HT-29 (cell line): Measurements from ENCODE around the gene SPEM1. TPM values are rescaled to one million over a fixed set of nuclear protein-coding genes. Genes with fewer than 3 reads are reported as not detected.
"Not testable (repeated sequence)": the region's sequence is repeated elsewhere in the genome, so short reads cannot be mapped to it uniquely, and the experiment has no call there.

Experiments used
- DNase-seq: peaks from one replicate; pipeline ENCODE4 v3.0.0-alpha.2; 2015; ENCODE audit warnings: low spot score
- total RNA-seq: library from RNA; depleted of rRNA; stranded (reverse); fragments of >200 nt; shearing (Covaris generic); gene quantifications from 2 replicates; pipeline ENCODE4 v1.2.3, GENCODE V29; 2014; rRNA removed

The SPEM1 gene
- total RNA-seq, 1 experiment from 2014 or later: not detected

GRCh38 chr17:7468804-7469389 is 48.8 kb downstream of the SPEM1 start:
- no peak for DNase-seq

- DNase-seq: not testable (repeated sequence)
Observed at GRCh38 chr17:7469843-7470242, 49.7 kb downstream of the SPEM1 start.

- DNase-seq: not testable (repeated sequence)
Observed at GRCh38 chr17:7470457-7470973, 50.4 kb downstream of the SPEM1 start.

Other genes starting within 250 kb of the SPEM1 start
- 0.52 TPM in 1 of 2 replicates, not detected in the other for gene ASGR1, start 241.0 kb upstream of the SPEM1 start, total RNA-seq
- gene DLG4, start 200.5 kb upstream of the SPEM1 start, total RNA-seq: 0.26 and 1.6 TPM in 2 replicates
- 469 and 546 TPM in 2 replicates for gene ACADVL, start 200.4 kb upstream of the SPEM1 start, total RNA-seq
- 42.6 and 48.6 TPM in 2 replicates for gene DVL2, start 185.8 kb upstream of the SPEM1 start, total RNA-seq
- 29.3 and 31.7 TPM in 2 replicates for gene PHF23, start 180.9 kb upstream of the SPEM1 start, total RNA-seq
- 72.3 and 84.0 TPM in 2 replicates for gene GABARAP, start 177.9 kb upstream of the SPEM1 start, total RNA-seq
- gene CTDNEP1, start 168.6 kb upstream of the SPEM1 start, total RNA-seq: 32.8 and 51.4 TPM in 2 replicates
- gene ELP5, start 168.1 kb upstream of the SPEM1 start, total RNA-seq: 46.5 and 46.7 TPM in 2 replicates
- gene CLDN7, start 157.8 kb upstream of the SPEM1 start, total RNA-seq: 383 and 429 TPM in 2 replicates
- gene SLC2A4, start 138.6 kb upstream of the SPEM1 start, total RNA-seq: 0.26 and 0.38 TPM in 2 replicates
- gene YBX2, start 125.7 kb upstream of the SPEM1 start, total RNA-seq: 16.3 and 19.4 TPM in 2 replicates
- gene EIF5A, start 112.7 kb upstream of the SPEM1 start, total RNA-seq: 915 and 962 TPM in 2 replicates
- gene GPS2, start 105.0 kb upstream of the SPEM1 start, total RNA-seq: 45.7 and 49.0 TPM in 2 replicates
- 18.0 and 21.1 TPM in 2 replicates for gene NEURL4, start 91.0 kb upstream of the SPEM1 start, total RNA-seq
- gene ACAP1, start 83.8 kb upstream of the SPEM1 start, total RNA-seq: 0.08 TPM in 1 of 2 replicates, not detected in the other
- 5.0 and 6.2 TPM in 2 replicates for gene KCTD11, start 68.2 kb upstream of the SPEM1 start, total RNA-seq
- gene TMEM95, start 65.2 kb upstream of the SPEM1 start, total RNA-seq: not detected in 2 replicates
- gene TNK1, start 39.2 kb upstream of the SPEM1 start, total RNA-seq: 4.8 and 9.4 TPM in 2 replicates
- gene PLSCR3, start 25.8 kb upstream of the SPEM1 start, total RNA-seq: 28.5 and 32.4 TPM in 2 replicates
- gene TMEM256, start 16.2 kb upstream of the SPEM1 start, total RNA-seq: 84.6 and 111 TPM in 2 replicates
- 2.2 and 2.7 TPM in 2 replicates for gene NLGN2, start 12.5 kb upstream of the SPEM1 start, total RNA-seq
- gene SPEM2, start 5.3 kb downstream of the SPEM1 start, total RNA-seq: not detected in 2 replicates
- not detected in 2 replicates for gene SPEM3, start 8.5 kb downstream of the SPEM1 start, total RNA-seq
- gene TMEM102, start 15.1 kb downstream of the SPEM1 start, total RNA-seq: 11.7 and 19.4 TPM in 2 replicates
- gene FGF11, start 19.2 kb downstream of the SPEM1 start, total RNA-seq: 0.46 and 0.52 TPM in 2 replicates
- gene CHRNB1, start 24.7 kb downstream of the SPEM1 start, total RNA-seq: 0.83 and 1.6 TPM in 2 replicates
- gene ZBTB4, start 59.3 kb downstream of the SPEM1 start, total RNA-seq: 8.4 and 10.0 TPM in 2 replicates
- gene SLC35G6, start 61.1 kb downstream of the SPEM1 start, total RNA-seq: 0.28 TPM in 1 of 2 replicates, not detected in the other
- gene POLR2A, start 64.0 kb downstream of the SPEM1 start, total RNA-seq: 26.0 and 58.6 TPM in 2 replicates
- gene TNFSF12, start 128.7 kb downstream of the SPEM1 start, total RNA-seq: not detected in 2 replicates
- 15.6 and 19.1 TPM in 2 replicates for gene TNFSF13, start 138.4 kb downstream of the SPEM1 start, total RNA-seq
- gene SENP3, start 141.6 kb downstream of the SPEM1 start, total RNA-seq: 73.2 and 74.3 TPM in 2 replicates
- gene CD68, start 159.3 kb downstream of the SPEM1 start, total RNA-seq: 4.0 and 6.6 TPM in 2 replicates
- gene MPDU1, start 163.5 kb downstream of the SPEM1 start, total RNA-seq: 79.8 and 81.4 TPM in 2 replicates
- gene SOX15, start 169.8 kb downstream of the SPEM1 start, total RNA-seq: 0.70 TPM in 1 of 2 replicates, not detected in the other
- gene FXR2, start 194.6 kb downstream of the SPEM1 start, total RNA-seq: 23.8 and 30.3 TPM in 2 replicates
- 3.2 and 5.4 TPM in 2 replicates for gene SAT2, start 207.5 kb downstream of the SPEM1 start, total RNA-seq
- gene SHBG, start 209.8 kb downstream of the SPEM1 start, total RNA-seq: 0.13 TPM in 1 of 2 replicates, not detected in the other
- gene ATP1B2, start 230.6 kb downstream of the SPEM1 start, total RNA-seq: not detected in 2 replicates